Measurements from ENCODE around the gene ATP6V1A. TPM values are rescaled to one million over a fixed set of nuclear protein-coding genes. Genes with fewer than 3 reads are reported as not detected.

The ATP6V1A gene
- total RNA-seq, 4 donors from 2014 or later = 21.9 to 47.2 (median 33.3) TPM

- WGBS, 2 donors (ENCODE audit: low coverage in 1 of 2) = 67 to 68% methylated on average over 3 of the region's 3 CpGs
- no peak overlapping the region for H3K4me3 ChIP-seq
- H3K27ac ChIP-seq = no peak overlapping the region
- TF ChIP-seq POLR2A (IDR thresholded peaks at IDR 0.05) = no peak
- TF ChIP-seq CTCF (IDR thresholded peaks at IDR 0.05) = no peak
- TF ChIP-seq POLR2AphosphoS5 (IDR thresholded peaks at IDR 0.05) = no peak
- TF ChIP-seq EP300 (IDR thresholded peaks at IDR 0.05; ENCODE audit: low read depth) = no peak
- in situ Hi-C loops (cut with MboI; ENCODE audit: low pct_ligation_motif_present in 1 of 4, low pct_unique_long_range_greater_than_20kb in 1 of 4, low sequenced_read_pairs in 3 of 4) (no loop called here), intact Hi-C loops (cut with DNase I; ENCODE audit: low total_unique reads) (no loop called here)
- H3K27me3 ChIP-seq = no peaks in the 10 kb centered on the region
- peaks cover 0 to 8% (median 2%) of the 10 kb centered on the region in 4 donors for H3K4me1 ChIP-seq
- no peaks in the 10 kb centered on the region for H3K36me3 ChIP-seq
- H3K9me3 ChIP-seq = no peaks in the 10 kb centered on the region
- no peak for DNase-seq
Observed at GRCh38 chr3:113852506-113852905, 105.7 kb downstream of the ATP6V1A start.

Other genes starting within 250 kb of the ATP6V1A start
- 10 to 100 TPM in 3 of 4 donors, 1 to 10 TPM in 1; 2.6 to 34.0 (median 19.9) TPM for gene SPICE1, start 231.9 kb upstream of the ATP6V1A start, total RNA-seq
- 100 to 1,000 TPM in 1 of 4 donors, 10 to 100 TPM in 3; 35.6 to 134 (median 83.4) TPM for gene SIDT1, start 214.5 kb upstream of the ATP6V1A start, total RNA-seq
- 10 to 100 TPM; 23.1 to 33.2 (median 27.8) TPM for gene USF3, start 50.4 kb upstream of the ATP6V1A start, total RNA-seq
- gene NAA50, start 786 bp upstream of the ATP6V1A start, total RNA-seq = 100 to 1,000 TPM in 2 of 4 donors, 10 to 100 TPM in 2; 55.7 to 116 (median 82.7) TPM
- gene GRAMD1C, start 91.8 kb downstream of the ATP6V1A start, total RNA-seq = 10 to 100 TPM in 3 of 4 donors, 1 to 10 TPM in 1; 2.6 to 24.5 (median 13.3) TPM
- 10 to 100 TPM; 22.1 to 52.8 (median 42.6) TPM for gene ZDHHC23, start 201.0 kb downstream of the ATP6V1A start, total RNA-seq